NOMO-1 (cell line): ENCODE measurements around the gene GPRASP1.

Experiments used
- DNase-seq, 2 experiments: peaks; one replicate each; lab custom pipeline; 2025; ENCODE audit not compliant: unreplicated experiment in 2 of 2; lab: John Stamatoyannopoulos, UW

The GPRASP1 gene

DNA sequence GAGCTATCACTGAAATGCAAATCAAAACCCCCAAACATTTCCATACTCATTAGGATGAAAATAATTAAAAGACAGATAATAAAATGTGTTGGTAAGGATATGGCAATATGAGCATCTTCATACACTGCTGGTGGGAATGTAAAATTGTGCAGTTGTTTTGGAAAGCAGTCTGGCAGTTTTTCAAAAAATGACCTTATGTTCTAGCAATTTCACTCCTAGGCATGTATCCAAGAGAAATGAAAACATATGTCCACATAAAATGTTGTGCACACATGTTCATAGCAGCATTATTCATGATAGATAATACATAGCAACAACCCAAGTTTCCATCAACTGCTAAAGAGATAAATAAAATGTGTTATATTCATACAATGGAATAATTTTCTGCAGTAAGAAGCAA, 46.2 kb downstream of the GPRASP1 start:
- no peak for DNase-seq
